ENCODE data around the gene EXOC3L1.

EXOC3L1 gene

GRCh38 chr16:67150833-67151396, 39.0 kb downstream of the EXOC3L1 start, which contains the start of gene B3GNT9:
TSS of gene B3GNT9 (minus strand) at chr16:67150998. CDS start at chr16:67150485, 513 bp downstream.
- ATAC-seq, result peak; percentile 76
- peak; percentile 15; the same call in 1 of the 2 replicates for TF ChIP-seq TCF4 (CRISPR knock-in tag; IDR thresholded peaks at IDR 0.05; ENCODE audit: borderline replicate concordance)
- no peak for TF ChIP-seq ISL1 (CRISPR knock-in tag; IDR thresholded peaks at IDR 0.05)

- peak; percentile 62 for ATAC-seq
- no peak for TF ChIP-seq ESRRG (CRISPR knock-in tag; IDR thresholded peaks at IDR 0.05)
- TF ChIP-seq OSR1 (CRISPR knock-in tag; IDR thresholded peaks at IDR 0.05), result no peak
- TF ChIP-seq ZFP3 (CRISPR knock-in tag; IDR thresholded peaks at IDR 0.05), result 0 out of 2 replicates have a peak, but pooled peaks have one; percentile 21
- TF ChIP-seq CREB5 (CRISPR knock-in tag; IDR thresholded peaks at IDR 0.05; ENCODE audit: low read depth), result no peak
- no peak for TF ChIP-seq BACH2 (CRISPR knock-in tag; IDR thresholded peaks at IDR 0.05; ENCODE audit: borderline replicate concordance)
- TF ChIP-seq TCF4 (CRISPR knock-in tag; IDR thresholded peaks at IDR 0.05; ENCODE audit: borderline replicate concordance), result no peak
- no peak for TF ChIP-seq TOX (CRISPR knock-in tag; IDR thresholded peaks at IDR 0.05; ENCODE audit: borderline replicate concordance)
- no peak for TF ChIP-seq ZNF70 (CRISPR knock-in tag; IDR thresholded peaks at IDR 0.05)
- no peak for TF ChIP-seq CSRNP3 (CRISPR knock-in tag; IDR thresholded peaks at IDR 0.05)
- no peak for TF ChIP-seq ZC3H10 (CRISPR knock-in tag; IDR thresholded peaks at IDR 0.05)
- TF ChIP-seq GLIS3 (CRISPR knock-in tag; IDR thresholded peaks at IDR 0.05), result no peak
- TF ChIP-seq RARB (CRISPR knock-in tag; IDR thresholded peaks at IDR 0.05), result no peak
- TF ChIP-seq PATZ1 (CRISPR knock-in tag; IDR thresholded peaks at IDR 0.05; ENCODE audit: borderline replicate concordance), result peak; percentile 51; the same call in 1 of the 2 replicates
- TF ChIP-seq ZFP30 (CRISPR knock-in tag; IDR thresholded peaks at IDR 0.05), result no peak
Observed at GRCh38 chr16:67150047-67150832, 39.7 kb downstream of the EXOC3L1 start.

- no peak for ATAC-seq
- TF ChIP-seq CSRNP3 (CRISPR knock-in tag; IDR thresholded peaks at IDR 0.05) (no peak), ZFP3 (CRISPR knock-in tag; IDR thresholded peaks at IDR 0.05) (peak; percentile 86; the same call in 1 of the 2 replicates)
Observed at GRCh38 chr16:67149276-67150046, 40.5 kb downstream of the EXOC3L1 start.

- ATAC-seq, result no peak
- TF ChIP-seq ESRRG (CRISPR knock-in tag; IDR thresholded peaks at IDR 0.05) (no peak), ZC3H10 (CRISPR knock-in tag; IDR thresholded peaks at IDR 0.05) (no peak), CSDC2 (CRISPR knock-in tag; IDR thresholded peaks at IDR 0.05) (no peak), CREB5 (CRISPR knock-in tag; IDR thresholded peaks at IDR 0.05; ENCODE audit: low read depth) (no peak), OSR1 (CRISPR knock-in tag; IDR thresholded peaks at IDR 0.05) (no peak), ZNF8 (CRISPR knock-in tag; IDR thresholded peaks at IDR 0.05) (no peak), TSHZ2 (CRISPR knock-in tag; IDR thresholded peaks at IDR 0.05) (no peak), ZNF70 (CRISPR knock-in tag; IDR thresholded peaks at IDR 0.05) (no peak), POU6F1 (CRISPR knock-in tag; IDR thresholded peaks at IDR 0.05; ENCODE audit: borderline replicate concordance, low read depth) (no peak), PPARA (CRISPR knock-in tag; IDR thresholded peaks at IDR 0.05; ENCODE audit: borderline replicate concordance) (no peak)
Observed at GRCh38 chr16:67148656-67149275, 41.2 kb downstream of the EXOC3L1 start.

Data from SK-N-SH treated with all-trans-retinoic acid at 6 μM for 48 hours (cell line).